GM19395 (cell line): ENCODE measurements around the gene SSU72.
"Not testable (repeated sequence)": the region's sequence is repeated elsewhere in the genome, so short reads cannot be mapped to it uniquely, and the experiment has no call there.

ENCODE experiments used
- ATAC-seq: cut with Tn5 transposase; IDR thresholded peaks from one replicate; pipeline ENCODE4 v1.9.1; 2021; ENCODE audit warnings: mild to moderate bottlenecking, moderate library complexity; ENCODE audit not compliant: unreplicated experiment

The SSU72 gene

GRCh38 chr1:1529936-1530335 lies 44.7 kb downstream of the SSU72 start:
- no peak for ATAC-seq

DNA sequence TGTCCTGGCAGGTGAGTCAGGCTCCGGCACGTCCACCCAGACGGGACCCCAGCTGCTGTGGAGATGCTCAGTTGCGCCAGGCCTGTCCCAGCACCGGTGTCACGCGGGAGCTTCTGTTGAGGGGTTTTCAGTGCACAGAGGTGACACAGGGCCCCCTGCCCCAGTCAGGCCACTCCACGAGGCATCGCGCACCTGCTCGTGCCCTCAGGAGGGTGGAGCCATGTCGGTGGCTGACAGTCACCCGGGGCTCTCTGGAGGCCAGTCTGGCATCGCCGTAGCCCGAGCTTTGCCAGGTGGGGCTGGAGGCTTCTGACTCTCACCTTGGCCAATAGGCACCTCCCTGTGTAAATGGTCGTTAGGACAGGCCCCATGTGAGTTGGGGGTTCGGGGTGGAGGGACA lies 45.3 kb downstream of the SSU72 start:
- no peak for ATAC-seq

GRCh38 chr1:1528301-1529267 lies 46.1 kb downstream of the SSU72 start:
- no peak for ATAC-seq

DNA sequence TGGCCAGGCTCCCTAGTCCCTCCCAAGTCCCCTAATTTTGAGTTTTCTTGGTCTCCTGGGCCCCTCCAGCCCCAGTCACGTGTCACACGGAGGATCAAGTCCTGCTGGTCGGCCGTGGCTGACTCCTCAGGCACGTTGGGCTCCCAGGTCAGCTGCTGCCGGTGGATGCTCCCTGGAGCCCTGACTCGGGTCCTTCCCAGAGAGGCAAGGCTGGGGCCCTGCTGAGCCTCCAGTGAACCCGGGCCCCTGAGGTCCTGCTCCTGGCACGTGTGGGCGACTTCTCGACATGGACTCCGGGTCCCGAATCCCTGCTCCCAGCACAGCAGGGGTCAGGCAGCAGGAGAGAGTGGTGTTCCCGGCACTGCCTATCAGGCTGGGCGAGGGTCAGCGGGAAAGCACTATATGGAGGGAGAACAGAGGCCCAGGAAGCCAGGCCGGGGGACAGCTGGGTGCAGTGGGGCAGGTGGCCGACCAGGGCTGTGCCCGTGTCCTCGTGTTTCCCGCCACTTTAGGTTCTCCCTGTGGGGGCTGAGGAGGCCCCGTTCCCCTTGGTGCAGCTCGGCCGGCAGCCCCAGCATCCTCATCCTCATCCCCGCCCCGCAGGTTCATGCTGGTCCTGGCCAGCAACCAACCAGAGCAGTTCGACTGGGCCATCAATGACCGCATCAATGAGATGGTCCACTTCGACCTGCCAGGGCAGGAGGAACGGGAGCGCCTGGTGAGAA lies 47.4 kb downstream of the SSU72 start:
- no peak for ATAC-seq

- ATAC-seq, result not testable (repeated sequence)
Measured at GRCh38 chr1:1526476-1526875, 48.2 kb downstream of the SSU72 start.

DNA sequence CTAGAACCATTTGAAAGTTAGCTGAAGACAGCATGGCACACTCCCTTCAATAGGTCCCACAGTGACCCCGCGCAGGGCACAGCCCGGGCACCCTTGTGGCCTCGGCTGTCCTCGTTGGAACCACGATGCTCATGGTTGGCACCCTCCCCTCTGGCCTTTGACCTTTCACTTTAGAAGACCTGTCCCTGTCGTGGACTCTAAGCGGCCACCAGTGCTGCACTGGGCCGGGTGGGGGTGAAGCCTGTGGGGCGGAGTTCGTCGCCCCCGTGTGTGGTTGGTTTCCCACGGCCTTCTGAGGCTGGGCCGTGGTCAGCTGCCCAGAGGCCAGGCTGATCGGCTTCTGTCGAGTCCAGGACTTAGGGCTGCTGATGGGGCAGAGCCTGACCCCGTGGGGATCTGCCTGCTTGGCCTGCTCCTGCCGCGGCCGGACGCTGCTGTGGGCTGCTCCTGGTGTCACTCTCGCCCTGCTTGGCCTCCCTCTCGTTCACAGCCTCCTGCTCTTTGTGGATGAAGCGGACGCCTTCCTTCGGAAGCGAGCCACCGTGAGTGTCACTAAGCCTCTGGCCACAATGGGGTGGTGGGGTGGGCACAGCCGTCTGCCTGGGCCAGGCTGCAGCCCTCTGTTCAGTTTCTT lies 49.8 kb downstream of the SSU72 start:
- not testable (repeated sequence) for ATAC-seq

GRCh38 chr1:1523651-1524050 lies 51.0 kb downstream of the SSU72 start:
- ATAC-seq, result not testable (repeated sequence)

DNA sequence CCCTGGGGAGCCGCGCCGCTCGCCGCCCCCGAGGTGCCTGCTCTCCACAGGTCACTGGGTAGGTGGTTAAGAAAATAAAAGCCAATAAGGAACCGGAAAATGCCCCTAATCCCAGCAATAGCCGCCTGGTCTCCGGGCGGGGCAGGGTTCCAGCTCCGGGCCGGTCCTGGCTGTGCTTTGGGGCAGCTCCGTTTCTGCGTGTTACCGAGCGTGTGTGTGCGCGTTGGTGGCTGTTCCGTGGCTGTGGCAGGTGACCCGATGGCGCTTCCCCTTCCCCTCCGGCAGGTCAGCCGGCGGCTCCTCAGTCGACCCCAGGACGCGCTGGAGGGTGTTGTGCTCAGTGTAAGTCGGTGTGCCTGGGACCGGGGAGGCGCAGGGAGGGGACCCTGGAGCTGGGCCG lies 51.4 kb downstream of the SSU72 start:
- not testable (repeated sequence) for ATAC-seq

DNA sequence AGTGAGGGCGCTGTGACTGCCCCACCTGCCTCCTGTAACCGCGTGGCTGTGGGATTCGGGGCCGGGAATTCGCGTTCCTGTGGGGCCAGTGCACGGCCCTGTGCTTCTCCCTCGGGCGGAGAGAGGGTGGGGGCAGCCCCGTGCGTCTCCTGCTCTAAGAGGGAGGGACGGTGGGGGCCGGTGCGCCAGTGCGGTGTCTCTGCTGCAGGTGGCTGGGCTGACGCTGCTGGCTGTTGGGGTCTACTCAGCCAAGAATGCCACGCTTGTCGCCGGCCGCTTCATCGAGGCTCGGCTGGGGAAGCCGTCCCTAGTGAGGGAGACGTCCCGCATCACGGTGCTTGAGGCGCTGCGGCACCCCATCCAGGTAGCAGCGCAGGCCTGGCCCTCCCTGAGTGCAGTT lies 52.1 kb downstream of the SSU72 start:
- not testable (repeated sequence) for ATAC-seq

DNA sequence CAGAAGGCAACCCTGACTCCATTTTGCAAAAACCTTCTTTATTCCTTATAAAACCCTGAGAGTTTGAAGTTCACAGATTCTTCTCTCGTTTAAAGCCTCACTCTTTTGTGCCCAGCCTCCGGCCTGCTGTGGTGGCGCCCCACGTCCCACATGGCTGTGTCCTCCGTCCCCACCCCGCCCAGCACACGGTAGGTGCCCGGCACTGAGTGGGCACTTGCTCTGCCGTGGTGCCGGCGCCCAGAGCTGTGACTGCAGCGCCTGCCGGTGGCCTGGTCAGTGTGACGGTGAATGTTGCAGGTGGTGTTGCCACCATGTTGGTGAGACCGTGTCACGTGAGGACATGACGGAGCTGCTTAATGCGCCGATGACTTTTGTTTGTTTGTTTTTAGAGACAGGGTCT lies 53.3 kb downstream of the SSU72 start:
- no peak for ATAC-seq

GRCh38 chr1:1519805-1520505 lies 54.7 kb downstream of the SSU72 start:
- not testable (repeated sequence) for ATAC-seq

- not testable (repeated sequence) for ATAC-seq
Measured at GRCh38 chr1:1518621-1519007, 56.0 kb downstream of the SSU72 start.

- no peak for ATAC-seq
Measured at GRCh38 chr1:1517973-1518620, 56.6 kb downstream of the SSU72 start.

DNA sequence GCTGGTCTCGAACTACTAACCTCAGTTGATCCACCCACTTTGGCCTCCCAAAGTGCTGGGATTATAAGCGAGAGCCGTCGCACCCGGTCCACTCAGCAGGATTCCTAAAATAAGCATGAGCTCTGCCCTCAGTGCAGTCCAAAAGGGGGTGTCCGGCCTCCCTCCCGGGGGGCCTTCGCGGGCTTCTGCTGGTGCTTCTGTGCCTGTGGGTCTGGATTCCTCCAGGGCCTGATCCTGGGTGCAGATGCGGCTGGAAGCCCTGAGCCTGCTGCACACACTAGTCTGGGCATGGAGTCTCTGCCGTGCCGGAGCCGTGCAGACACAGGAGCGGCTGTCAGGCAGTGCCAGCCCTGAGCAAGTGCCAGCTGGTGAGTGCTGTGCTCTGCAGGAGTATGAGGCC lies 57.7 kb downstream of the SSU72 start:
- not testable (repeated sequence) for ATAC-seq

- not testable (repeated sequence) for ATAC-seq
Measured at GRCh38 chr1:1514376-1514775, 60.3 kb downstream of the SSU72 start.

- ATAC-seq, result not testable (repeated sequence)
Measured at GRCh38 chr1:1513675-1514074, 61.0 kb downstream of the SSU72 start.

DNA sequence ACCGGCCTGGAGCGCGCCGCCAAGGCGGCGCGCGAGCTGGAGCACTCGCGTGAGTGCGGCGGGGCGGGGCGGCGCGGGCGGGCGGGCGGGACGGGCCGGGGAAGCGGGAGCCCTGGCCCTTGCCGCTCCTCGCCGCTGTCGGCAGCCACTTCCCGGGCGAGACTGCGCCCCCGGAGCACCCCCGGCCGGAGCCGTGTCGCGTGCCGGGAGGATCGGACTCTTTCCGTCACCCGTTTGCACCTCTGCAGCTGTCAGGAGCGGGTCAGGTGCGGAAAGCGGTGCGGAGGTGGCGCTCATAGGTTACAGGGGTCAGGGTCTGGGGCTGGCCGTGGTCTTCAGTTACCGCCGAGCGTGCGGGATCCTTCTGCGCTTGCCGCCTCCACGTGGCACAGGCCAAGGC lies 62.2 kb downstream of the SSU72 start:
- not testable (repeated sequence) for ATAC-seq

DNA sequence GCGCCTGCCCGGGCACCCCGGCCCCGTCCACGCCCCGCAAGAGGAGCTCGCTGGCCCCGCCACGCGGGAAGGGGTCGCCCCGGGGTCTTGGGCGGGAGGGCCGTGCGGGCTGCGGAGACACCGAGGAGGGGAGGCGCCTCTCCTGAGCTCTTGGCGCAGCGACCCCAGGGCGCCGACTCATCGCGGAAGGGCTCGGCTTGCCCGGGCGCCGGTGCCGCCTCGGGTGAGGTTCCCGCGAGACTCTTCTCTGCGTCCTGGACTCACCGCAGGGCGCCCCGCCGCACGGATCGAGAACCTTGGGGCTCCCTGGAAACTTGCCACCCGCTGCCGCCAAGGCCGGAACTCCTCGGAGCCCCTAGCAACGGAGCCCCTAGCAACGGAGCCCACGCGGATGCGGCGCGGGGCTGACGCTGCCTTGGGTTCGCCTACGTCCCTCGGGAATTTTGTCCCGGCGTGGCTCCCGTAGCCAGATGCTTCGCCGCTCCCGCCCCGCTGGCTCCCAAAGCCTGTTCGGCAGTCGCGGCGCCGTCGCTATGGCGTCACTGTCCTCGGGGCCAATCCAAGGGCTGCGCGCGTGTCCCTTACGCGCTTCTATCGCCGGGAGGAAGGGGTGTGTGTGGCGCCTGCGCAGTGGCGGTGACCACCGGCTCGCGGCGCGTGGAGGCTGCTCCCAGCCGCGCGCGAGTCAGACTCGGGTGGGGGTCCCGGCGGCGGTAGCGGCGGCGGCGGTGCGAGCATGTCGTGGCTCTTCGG lies 63.0 kb downstream of the SSU72 start, which contains the start of gene ATAD3A:
TSS of gene ATAD3A (plus strand) at position 630 of the 753 bp plus-strand sequence. CDS start at position 737, 107 bp downstream.
- peak; percentile 91 for ATAC-seq

DNA sequence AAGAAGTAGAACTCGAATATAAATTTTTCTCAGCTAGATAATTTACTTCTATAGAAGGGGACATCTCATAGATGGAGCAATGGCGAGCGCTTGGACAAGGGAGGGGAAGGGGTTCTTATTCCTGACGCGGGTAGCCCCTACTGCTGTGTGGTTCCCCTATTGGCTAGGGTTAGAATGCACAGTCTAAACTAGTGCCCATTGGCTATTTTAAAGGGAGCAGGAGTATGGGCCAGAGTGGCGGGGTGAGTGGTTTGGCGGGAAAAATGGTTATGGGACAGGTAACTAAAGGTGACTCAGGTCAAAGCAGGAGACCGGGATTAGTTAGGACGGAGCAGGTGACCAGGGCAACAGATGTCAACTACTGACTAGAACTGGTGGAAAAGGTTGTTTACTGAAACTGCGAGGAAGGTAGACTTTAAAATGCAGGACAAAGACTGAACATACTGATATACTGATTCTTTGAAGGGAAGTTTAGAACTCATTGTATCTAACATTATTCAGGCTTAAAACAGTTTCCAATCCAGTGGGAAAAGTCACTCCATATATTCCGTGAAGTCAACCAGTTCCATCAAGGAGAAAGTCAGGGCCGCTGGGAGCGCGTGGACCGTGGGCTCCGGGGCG lies 63.6 kb downstream of the SSU72 start:
- no peak for ATAC-seq
